NCI-H146 treated with DMSO at 0.1 percent for 48 hours (cell line): ENCODE data around the gene TNPO2.
A peak's percentile ranks its signal among the peaks of the same experiment; 100 is the strongest.

Experiments used
- DNase-seq: peaks from one replicate; lab custom pipeline; 2025; ENCODE audit not compliant: unreplicated experiment; lab: John Stamatoyannopoulos, UW

The TNPO2 gene

DNA sequence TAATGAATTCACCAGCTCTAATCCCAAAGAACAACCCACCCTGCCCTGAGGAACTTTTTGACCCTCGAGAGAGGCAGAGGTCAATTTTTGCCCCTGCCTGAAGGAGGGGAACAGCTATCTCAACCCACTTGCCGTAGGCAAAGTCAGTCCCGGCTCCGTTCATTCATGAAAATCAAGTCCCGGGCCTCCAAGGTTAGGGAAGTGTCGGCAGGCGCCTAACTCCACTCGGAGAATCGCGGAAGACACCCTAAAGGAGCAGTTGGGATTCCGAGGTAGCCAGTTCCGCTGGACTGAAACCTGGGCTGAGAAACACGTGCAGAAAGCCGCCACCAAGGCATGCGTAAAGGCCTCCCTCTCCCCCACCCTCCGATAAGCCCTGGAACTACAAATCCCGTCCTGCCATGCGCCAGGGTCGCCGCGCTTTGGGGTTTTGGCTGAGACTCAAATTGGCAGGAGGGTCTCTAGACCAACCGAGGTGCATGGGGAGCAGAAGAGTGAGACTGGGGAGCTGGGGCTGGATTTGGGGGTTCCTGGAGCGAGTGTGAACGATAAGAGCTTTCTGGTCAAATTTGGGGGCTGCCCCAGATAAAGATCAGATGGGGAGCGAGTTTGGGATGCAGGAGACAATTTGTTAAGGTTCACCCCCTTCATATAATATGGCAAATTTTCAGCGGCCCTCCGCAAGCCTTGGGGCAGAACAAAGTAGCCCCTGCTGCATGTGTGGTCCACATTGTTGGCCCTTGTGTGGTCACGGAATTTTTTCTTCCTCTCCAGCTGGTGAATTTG is at the start of gene TNPO2:
TSS of gene TNPO2 (minus strand) at position 292 of the 786 bp plus-strand sequence. CDS start 2,955 bp downstream, outside the sequence.
- DNase-seq, result peak; percentile 72

DNA sequence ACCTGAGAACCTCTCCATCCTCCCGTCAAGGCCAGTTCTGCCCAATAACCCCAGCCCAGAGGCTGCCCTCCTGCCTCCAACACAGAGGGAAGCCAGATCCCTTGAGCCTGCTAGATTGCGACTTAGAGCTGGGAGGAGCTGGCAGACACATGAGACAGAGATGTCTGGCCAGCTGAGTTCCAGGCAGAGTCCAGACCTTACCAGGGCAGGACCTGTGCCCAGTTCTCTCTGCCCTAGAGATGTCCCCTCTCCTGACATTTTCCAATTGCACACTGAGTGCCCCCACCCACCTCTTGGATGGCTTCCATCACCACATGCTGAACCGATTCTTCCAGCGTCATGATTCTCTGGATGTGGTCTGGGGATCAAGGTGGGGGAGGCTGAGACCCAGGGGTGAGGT is 48.6 kb upstream of the TNPO2 start:
- DNase-seq, result no peak

DNA sequence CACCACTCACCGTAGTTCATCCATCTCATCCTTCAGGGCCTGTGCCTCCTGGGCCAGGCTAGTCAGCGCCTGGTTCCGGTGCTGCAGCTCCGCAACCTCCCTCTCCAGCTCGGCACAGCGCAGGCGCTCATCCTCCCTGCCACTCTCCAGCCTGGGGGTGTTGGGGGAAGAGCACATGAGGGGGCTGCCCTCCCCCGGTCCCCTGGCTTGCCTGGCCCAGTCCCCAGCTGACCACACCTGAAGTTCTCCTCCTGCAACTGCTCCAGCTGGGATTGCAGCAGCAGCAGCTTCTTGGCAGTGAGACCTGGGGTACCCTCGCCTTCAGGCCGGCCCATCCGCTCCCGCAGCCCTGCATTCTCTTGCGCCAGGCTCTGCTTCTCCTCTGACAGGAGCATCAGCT is 47.2 kb upstream of the TNPO2 start:
- DNase-seq, result no peak

DNA sequence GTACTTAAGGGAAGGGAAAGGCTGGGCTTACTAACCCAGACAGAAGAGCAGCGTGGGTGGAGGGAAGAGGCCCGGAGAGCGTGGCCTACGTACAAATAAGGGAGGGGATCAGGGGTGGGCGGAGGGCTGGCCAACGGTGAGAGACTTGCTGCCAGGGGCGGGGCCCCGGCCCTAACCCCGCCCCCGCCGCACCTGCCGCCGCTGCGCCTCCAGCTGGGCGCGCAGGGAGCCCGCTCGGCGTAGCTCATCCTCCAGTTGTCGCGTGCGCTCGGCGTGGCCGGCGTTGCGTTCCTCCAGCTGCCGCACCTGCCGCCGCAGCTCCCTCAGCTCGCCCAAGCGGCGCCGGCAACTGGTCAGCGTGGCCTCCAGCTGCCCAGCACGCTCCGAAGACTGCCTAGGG is 46.0 kb upstream of the TNPO2 start:
- no peak for DNase-seq

DNA sequence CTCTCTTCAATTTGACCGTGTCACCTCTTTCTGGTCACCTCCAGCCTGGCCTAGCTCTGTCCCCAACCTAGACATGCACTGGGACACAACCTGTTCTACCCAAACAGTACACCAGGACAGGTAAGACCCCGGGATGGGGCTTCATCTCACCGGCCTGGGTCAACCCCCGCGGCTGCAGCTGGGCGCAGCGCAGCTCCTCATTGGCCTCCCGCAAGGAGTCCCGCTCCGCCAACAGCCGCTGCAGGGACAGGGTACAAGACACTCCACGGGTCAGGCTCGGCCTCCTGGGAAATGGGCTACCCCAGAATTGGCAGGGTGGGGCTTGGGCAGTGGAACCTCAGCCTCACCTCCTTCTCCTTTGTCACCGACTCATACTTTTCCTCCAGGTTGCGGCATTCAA is 43.9 kb upstream of the TNPO2 start:
- no peak for DNase-seq

DNA sequence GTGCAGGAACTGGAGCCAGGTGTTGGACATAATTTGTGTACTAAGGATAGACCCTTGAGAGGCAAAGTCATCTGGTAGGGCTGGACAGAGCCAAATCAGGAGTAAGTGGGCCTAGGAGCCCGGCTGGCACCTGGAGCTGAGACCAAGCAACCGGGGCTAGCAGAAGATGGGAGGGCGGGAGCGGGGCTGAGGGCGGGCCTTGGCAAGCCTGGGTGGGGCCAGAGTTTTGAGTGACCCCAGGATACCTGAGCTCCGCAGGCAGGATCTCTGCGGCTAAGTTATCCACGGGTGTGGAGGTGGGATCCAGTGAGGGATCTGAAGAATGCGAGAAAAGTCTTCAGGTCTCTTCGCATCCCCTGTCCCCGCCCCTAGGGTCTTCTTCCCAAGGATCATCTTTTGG is 43.4 kb upstream of the TNPO2 start:
- no peak for DNase-seq

DNA sequence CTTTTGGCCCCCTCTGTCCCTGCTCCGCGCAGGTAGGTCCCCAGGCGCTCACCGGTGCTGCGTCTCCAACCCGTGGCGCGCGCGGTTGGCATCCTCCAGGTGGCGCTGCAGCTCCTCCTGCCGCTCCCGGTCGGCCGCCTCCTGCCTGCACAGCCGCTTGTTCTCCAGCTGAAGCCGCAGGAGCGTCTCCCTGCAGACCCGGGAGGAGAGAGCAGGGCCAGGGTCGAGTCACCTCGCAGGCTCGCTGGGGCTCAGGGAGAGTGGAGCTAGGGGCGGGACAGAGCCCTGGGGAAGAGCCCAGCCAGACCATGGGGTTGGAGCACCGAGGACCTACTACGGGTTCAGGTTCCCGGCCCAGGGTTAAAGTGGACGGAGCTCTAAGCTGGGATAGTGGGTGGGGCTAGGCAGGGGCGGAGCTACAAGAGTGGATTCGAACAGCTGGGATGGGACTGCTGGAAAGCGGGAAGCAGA is 42.4 kb upstream of the TNPO2 start:
- no peak for DNase-seq

DNA sequence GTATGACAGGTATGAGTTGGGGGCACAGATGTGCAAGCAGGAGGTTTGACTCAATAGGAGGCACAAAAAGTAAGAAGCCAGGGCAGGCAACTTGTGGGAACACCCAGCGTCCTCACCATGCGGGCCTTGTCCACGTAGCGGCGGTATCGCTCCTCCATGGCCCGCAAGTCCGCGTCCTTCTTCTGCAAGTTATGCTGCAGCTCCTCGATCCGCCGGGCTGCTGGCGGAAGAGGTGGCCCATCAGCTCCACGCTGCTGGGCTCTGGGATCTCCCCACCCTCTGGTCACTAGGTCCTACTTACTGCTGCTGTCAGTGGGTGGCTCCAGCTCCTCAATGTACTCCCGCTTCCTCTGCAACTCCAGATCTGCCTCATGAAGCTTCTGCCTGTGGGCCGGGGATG is 41.0 kb upstream of the TNPO2 start:
- no peak for DNase-seq

DNA sequence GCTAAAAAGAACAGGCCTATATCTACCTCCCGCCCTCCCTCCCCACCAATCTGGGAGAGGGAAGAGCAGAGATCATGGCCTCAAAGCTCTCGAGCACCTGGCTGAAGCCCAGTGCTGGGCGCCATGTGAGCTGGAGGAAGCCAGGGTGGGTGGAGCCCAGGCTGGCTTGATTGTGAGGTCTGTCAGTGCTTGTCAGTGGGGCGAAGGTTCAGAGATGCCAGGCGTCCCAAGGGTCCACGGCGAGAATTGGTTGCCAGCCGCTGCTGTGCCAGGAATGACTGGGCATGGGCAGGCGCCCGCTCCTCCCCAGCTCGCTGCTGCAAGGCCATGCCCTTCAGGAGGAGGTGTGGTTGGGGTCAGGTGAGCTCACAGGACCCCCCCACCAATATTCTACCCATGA is 39.4 kb upstream of the TNPO2 start:
- DNase-seq, result no peak

DNA sequence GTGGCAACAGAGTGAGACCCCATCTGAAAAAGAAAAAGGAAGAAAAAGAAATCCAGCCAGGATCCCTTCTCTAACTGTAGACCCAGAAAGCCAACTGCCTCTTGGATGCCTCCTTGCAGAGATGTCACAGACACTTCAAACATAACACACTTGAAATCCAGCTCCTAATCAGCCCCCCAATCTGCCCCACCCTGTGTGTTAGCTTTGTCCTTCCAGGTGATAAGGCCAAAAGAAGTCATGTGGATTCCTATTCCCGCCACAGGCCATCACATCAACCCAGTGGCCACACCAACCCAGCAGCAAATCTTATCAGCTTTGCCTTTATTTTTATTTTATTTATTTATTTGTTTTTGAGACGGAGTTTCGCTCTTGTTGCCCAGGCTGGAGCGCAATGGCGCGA is 36.0 kb upstream of the TNPO2 start:
- DNase-seq, result no peak

DNA sequence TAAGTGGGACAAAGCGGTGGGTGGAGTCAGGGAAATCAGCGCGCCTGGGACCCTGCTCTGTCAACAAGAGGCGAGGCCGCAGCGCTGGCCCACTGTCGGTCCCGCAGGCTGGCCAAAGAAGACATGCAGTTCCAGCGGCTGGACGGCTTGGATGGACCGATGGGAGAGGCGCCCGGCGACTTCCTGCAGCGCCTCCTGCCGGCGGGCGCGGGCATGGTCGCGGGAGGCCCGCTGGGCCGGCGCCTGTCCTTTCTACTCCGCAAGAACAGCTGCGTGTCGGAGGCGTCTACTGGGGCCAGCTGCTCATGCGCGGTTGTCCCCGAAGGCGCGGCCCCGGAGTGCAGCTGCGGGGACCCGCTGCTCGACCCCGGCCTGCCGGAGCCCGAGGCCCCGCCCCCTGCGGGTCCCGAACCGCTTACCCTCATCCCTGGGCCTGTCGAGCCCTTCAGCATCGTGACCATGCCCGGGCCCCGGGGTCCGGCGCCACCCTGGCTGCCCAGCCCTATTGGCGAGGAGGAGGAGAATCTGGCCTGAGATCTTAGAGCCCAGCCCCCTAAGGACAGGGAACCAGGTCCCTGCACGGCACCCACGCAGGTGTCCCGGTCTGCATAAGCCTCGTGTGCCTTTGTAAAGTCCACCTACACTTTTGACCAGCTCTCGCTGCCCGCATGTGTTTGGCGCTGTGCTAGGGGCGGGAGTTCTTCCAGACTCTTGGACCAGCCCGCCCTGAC is 34.0 kb upstream of the TNPO2 start:
- DNase-seq, result peak; percentile 79

DNA sequence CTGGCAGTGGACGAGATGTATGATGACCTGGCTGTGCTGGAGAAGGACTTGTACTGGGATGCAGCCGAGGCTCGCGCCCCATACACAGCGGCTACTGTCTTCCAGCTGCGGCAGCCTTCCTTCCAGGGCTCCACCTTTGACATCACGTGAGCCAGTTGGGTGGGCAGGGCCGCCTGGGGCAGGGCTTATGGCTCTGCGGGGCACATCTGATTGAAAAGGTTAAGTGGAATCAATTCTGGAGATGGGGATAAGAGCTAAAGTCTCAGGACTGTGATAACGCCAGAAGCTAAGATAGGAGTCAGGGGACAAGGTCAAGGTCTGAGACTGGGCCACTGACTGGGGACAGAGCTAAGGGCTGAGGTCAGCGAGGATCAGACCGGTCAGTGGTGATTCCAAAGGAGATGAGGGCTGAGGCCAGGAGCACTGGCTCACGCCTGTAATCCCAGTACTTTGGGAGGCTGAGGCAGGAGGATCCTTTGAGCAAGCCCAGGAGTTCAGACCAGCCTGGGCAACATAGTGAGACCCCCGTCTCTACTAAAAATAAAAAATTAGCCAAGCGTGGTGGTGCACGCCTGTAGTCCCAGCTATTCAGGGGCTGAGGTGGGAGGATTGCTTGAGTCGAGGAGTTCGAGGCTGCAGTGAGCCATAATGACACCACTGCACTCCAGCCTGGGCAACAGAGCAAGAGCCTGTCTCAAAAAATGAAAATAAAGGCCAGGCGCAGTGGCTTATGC is 32.6 kb upstream of the TNPO2 start:
- DNase-seq, result no peak

DNA sequence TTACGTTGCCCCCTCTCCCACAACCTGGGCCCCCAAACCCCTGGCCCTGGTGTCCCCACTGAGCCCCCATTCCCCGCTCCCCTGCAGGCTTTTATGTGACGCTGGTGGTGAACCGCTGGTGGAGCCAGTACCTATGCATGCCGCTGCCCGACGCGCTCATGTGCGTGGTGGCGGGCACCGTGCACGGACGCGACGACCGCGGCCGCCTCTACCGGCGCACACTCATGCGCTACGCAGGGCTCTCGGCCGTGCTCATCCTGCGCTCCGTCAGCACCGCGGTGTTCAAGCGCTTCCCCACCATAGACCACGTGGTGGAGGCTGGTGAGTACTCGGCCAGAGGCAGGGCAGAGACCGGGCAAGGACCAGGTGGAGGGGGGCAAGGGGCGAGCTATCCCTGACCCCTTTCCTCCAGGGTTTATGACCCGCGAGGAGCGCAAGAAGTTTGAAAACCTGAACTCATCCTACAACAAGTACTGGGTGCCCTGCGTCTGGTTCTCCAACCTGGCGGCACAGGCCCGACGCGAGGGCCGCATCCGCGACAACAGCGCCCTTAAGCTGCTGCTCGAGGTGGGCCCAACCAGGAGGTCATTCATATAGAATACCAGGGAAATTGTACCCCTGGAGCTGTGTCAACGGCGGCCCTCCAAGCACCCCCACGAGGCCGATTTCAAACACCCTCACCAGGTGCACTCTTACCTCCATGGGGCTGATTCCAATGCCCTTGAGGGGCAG is 30.9 kb upstream of the TNPO2 start:
- DNase-seq, result no peak

DNA sequence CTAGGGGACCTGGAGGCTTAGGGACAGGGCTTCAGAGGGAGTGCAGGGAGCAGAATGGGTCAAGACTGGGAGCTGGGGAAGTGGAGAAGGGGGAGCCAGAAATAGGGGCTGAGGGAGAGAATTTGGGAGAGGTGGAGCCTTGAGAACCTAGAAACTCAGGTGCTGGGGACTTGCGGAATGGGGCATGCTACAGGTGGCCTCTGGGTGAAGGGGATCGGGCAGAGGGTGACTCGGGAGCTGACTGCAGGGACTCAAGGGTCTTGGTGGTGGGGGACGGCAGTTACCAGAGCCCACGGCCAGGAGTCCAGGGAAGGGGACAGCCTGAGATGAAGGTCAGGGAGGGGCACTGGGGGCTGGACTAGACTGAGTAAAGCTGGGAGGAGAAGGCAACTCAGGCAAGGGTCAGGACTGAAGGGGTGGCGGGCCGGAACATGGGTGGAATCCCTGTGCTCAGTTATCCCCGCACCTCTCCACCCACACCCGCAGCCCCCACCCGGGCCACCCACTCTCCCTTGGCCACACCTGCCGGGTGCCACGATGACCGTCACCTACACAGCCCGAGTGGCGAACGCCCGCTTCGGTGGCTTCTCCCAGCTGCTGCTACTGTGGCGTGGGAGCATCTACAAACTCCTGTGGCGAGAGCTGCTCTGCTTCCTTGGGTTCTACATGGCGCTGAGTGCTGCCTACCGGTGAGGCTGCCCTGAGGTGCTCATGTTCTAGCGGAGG is 28.5 kb upstream of the TNPO2 start:
- no peak for DNase-seq

DNA sequence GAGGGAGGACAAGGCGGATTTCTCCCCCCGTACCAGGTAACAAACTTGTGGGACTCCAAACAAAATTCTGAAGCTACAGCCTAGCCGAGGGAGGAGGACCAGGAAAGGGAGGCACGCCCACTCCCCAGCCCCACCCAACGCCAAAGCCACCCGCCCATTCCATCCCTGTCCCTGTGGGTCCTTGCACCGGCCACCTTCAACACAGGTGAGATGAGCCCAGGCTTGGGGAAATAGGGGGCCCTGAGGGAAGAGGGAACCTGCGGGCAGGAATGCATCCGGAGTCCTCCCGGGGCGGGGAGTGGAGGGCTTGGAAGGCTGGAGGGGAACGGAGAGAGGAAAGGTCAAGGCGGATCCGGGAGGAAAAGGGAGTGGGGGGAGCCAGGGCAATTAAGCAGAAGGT is 27.9 kb upstream of the TNPO2 start, which contains the start of gene BEST2:
TSS of gene BEST2 (plus strand) at position 157 of the 400 bp plus-strand sequence. CDS start 802 bp downstream, outside the sequence.
- no peak for DNase-seq

DNA sequence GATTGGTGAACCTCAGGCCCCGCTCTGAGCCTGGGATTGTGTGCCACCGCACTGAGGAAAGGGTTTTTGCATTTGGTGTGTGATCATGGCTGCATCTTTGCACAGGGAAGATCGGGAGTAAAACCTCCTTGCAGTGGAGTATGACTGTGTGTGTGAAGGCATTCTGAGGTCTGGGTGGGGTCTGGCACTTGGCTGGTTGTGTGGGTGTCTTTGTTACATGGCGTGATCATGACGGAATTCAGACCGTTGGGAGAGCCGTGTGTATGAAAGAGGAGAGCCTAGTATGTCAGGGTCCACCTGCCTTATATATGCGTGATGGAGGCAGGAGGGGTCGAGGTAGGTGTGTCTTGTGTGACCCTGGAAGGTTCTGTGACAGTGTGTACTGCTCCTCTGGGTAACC is 27.1 kb upstream of the TNPO2 start:
- no peak for DNase-seq

DNA sequence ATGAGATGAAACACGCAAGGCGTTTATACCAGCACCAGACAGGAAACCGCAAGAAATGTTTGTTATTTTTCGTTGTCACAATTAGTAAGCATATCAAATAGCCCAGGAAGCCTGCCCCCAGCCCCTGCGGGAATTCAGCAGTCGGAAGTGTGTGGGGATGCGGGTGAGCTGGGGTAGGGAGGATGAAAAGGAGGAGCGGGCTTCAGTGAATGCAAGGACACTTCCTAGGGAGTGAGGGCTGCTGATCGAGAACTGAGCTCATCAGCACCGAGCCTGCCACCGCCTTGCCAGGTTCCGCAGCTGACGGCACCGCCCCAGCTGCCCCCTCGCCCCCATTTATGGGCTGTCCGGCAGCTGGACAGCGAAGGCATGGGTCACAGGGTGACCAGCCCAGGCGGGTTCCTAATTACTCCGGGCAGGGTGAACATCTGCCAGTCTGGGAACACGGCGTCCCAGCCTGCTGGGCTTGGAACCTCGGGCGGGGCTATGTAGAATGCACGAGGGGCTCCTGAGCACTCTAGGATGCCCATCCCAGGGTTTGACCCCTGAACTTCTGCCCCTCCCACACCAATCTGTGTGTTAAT is 26.3 kb upstream of the TNPO2 start:
- DNase-seq, result no peak

DNA sequence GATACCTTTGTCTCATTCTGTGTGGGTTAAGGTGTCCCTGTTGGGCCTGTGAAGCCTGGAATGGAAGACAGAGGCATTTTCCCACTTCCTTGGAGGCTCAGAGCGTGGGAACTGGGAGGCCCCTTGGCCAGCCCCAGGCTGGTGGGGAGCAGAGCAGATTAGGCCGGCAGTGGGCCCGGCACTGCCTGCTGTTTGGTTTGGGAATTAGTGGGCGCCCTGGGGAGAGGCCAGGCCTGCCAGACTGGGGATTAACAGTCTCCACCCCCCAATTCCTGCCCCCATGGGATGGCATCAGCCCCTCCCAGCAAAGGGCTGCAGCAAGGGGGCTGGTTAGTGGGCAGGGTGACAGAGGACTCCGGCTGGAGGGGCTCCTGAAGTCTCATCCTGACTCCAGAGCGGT is 24.8 kb upstream of the TNPO2 start:
- DNase-seq, result no peak

DNA sequence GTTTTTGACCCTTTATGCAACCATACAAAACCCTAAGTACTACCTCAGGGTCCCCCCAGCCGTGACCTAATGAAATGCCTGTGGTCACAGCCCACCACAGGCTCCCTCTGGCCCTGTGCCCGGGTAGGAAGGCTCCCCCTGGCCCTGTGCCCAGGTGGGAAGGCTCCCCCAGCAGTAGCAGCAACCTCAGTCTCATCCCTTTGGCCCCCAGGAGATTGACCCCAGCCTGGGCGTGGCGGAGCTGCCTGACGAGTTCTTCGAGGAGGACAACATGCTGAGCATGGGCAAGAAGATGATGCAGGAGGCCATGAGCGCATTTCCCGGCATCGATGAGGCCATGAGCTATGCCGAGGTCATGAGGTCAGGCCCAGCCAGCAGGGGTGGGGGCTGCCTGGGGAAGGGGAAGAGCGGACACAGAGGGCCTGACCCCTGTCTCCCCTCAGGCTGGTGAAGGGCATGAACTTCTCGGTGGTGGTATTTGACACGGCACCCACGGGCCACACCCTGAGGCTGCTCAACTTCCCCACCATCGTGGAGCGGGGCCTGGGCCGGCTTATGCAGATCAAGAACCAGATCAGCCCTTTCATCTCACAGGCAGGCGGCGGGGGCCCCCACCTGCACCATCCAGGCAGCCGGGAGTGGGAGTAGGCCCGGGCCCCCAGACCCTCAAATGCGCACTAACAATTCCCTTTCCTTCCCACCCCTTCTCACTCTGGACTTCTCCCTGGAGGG is 21.6 kb upstream of the TNPO2 start:
- DNase-seq, result no peak
